ENCODE results near the gene INHBE.

The INHBE gene

GRCh38 chr12:57461917-57462250 lies 6.8 kb downstream of the INHBE start:
- no peak for DNase-seq

- peak; percentile 92 for DNase-seq
Observed at GRCh38 chr12:57462251-57462911, 7.3 kb downstream of the INHBE start.

- no peak for DNase-seq
Observed at GRCh38 chr12:57462912-57463253, 7.8 kb downstream of the INHBE start.

GRCh38 chr12:57464569-57464968 lies 9.5 kb downstream of the INHBE start:
- DNase-seq, result no peak

DNA sequence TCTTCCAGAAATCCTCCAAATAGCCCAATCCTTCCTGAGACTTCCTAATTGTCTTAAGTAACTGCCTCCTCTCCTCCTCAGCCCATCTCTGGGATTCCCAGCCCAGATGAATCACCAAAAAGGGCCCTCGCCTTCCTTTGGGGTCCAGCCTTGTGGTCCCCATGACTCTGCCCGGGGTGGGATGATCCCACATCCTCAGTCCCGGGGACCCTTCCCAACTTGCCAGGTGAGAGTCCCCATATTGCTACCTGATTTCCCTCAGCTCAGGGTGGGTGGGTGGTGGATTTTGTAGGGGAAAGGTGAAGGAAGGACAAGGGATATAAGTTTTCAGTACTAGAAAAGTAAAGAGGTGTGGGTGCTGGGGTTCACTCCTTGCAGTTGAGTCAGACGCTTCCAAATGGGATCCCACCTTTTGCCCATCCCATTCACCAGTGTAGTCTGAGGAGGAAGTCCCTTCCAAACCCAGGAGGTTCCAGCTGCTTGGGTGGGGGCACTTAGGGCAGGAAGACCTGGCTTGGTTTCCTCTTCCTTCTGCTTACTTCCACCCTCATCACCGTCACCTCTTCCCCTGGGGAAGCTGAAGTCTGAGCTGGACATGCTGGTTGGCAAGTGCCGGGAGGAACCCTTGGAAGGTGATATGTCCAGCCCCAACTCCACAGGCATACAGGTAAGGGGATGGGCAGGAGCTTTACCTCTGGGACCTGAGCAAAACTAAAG lies 10.1 kb downstream of the INHBE start:
- no peak for DNase-seq

GRCh38 chr12:57465747-57466505 lies 10.8 kb downstream of the INHBE start:
- no peak for DNase-seq

DNA sequence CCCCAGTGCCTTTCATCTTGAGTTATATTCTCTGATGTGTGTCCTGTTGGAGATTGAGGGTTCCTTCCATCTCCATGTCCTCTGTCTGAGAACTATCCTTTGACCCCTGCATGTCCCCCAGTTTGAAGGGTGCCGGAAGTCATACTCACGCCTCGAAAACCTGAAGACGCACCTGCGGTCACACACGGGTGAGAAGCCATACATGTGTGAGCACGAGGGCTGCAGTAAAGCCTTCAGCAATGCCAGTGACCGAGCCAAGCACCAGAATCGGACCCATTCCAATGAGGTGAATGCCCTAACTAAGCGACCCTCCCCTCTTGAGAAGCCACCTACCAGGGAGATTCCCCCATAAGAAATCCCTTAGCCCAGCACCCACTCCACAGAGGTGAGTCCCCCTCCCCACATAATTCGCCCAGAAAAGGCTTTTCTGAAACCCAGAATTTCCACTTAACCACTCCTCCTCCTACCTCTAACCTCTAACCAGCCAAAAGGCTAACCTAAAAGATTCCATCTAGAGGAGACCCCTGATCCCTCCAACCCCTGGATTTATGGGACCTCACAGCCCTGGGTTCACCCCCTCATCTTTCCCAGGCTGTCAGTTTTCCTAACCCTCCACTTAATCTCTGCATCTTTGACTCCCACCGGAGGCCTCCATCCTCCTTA lies 12.2 kb downstream of the INHBE start:
- DNase-seq, result no peak

- DNase-seq, result no peak
Observed at GRCh38 chr12:57467915-57468314, 12.8 kb downstream of the INHBE start.

- no peak for DNase-seq
Observed at GRCh38 chr12:57469296-57470164, 14.4 kb downstream of the INHBE start.

DNA sequence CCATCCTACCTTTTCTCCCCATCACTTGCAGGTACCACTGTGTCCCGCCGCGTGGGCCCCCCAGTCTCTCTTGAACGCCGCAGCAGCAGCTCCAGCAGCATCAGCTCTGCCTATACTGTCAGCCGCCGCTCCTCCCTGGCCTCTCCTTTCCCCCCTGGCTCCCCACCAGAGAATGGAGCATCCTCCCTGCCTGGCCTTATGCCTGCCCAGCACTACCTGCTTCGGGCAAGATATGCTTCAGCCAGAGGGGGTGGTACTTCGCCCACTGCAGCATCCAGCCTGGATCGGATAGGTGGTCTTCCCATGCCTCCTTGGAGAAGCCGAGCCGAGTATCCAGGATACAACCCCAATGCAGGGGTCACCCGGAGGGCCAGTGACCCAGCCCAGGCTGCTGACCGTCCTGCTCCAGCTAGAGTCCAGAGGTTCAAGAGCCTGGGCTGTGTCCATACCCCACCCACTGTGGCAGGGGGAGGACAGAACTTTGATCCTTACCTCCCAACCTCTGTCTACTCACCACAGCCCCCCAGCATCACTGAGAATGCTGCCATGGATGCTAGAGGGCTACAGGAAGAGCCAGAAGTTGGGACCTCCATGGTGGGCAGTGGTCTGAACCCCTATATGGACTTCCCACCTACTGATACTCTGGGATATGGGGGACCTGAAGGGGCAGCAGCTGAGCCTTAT lies 15.3 kb downstream of the INHBE start:
- DNase-seq, result no peak

GRCh38 chr12:57470970-57471656 lies 16.0 kb downstream of the INHBE start:
- DNase-seq, result no peak

DNA sequence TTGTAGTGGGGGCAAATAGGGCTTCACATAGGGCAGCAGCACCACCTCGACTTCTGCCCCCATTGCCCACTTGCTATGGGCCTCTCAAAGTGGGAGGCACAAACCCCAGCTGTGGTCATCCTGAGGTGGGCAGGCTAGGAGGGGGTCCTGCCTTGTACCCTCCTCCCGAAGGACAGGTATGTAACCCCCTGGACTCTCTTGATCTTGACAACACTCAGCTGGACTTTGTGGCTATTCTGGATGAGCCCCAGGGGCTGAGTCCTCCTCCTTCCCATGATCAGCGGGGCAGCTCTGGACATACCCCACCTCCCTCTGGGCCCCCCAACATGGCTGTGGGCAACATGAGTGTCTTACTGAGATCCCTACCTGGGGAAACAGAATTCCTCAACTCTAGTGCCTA lies 16.6 kb downstream of the INHBE start:
- DNase-seq, result no peak

- DNase-seq, result no peak
Observed at GRCh38 chr12:57472391-57472790, 17.3 kb downstream of the INHBE start.

DNA sequence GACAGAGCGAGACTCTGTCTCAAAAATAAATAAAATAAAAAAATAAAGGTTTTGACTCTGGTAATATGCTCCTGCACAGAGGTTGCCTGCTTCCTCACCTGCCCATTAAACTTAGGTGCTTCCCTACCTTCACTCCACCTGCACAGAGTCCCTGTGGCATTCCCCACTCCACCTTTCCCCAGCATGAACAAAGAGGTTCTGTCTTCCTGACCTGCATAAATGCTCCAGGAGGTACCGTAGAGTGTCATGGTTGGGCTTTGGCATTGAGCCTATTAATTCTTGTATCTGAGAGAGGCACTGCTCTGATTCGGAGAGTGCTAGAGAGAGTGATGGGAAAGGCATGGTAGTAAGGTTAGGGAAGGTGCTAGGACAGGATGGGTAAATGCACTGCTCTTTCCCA lies 18.3 kb downstream of the INHBE start:
- no peak for DNase-seq

DNA sequence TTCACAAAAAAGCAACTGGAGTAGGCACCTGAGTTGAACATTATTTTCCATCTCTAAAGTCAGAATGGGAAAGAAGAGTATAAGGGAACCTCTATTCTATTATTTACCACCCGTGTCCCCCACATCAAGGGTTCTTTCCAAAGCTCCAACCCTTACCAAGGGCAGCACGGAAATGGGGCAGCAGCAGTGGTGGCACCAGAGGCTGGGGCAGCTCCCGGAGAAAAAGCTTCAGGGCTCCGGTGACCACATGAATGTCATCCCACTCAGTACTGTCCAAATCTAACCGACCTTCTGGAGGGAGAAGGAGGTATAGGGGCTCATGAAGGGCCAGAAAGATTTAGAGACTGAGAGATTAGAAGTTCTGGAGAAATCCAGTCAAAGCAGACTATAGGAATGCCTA lies 18.8 kb downstream of the INHBE start:
- no peak for DNase-seq

- no peak for DNase-seq
Observed at GRCh38 chr12:57474430-57474829, 19.3 kb downstream of the INHBE start.

DNA sequence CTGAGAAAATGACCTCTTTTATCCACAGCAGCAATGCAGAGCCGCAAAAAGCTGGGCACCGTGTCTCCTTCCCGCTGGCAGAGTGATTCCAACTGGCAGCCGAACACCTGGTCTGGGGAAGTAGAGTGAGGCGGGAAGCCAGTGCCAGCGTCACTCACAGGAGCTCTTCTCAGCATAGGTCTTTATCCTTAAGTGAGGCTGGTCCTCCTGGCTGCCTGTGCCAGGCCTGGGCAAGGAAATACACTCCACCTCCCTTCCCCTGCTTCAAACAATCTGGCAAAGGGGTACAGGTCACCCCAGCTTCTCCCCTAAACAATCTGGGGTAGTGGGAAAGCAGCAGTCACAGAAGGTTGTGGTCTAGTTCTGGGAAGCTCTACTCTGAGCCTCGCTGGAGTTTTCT lies 19.8 kb downstream of the INHBE start:
- DNase-seq, result no peak

DNA sequence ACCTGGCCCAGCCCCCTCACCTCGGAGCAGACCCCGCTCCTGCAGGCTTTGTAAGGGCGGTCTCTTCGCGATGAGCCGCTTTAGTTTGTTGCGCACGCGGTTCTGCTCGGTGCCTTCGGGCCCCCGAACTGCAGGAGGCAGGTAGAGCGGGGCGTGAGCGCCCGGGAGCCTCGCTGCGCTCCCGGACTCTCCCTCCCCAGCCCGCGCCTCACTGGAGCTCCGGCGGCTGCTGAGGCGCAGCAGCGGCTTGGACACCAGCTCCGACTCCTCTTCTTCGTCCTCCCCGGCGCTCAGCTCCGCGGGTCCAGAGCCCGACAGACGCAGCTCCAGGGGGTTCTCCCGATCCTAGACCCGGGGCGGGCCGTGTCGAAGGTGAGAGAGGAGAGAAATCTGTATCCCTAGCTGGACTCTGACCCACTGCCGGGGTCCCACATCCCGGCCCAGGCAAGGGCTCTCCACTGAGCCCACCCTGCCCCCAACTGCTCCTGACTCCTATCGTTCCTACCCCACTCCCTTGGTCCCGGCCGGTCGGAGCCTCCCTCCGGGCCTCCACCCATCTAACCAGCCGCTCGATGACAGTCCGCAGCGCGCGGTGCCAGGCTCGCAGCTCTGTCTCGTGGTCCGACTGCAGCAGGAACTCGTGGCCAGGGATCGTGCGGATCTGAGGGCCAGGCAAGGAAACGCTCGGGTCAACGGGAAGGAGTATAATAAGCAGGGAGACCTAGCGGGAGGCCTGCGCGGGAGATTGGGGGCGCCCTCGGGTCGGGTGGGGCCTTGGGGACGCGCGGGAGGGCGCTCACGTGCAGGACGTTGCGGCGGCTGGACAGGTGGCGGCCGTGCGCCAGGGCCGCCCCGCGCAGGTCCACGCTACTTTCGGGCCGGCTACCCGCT lies 20.4 kb downstream of the INHBE start:
- no peak for DNase-seq

DNA sequence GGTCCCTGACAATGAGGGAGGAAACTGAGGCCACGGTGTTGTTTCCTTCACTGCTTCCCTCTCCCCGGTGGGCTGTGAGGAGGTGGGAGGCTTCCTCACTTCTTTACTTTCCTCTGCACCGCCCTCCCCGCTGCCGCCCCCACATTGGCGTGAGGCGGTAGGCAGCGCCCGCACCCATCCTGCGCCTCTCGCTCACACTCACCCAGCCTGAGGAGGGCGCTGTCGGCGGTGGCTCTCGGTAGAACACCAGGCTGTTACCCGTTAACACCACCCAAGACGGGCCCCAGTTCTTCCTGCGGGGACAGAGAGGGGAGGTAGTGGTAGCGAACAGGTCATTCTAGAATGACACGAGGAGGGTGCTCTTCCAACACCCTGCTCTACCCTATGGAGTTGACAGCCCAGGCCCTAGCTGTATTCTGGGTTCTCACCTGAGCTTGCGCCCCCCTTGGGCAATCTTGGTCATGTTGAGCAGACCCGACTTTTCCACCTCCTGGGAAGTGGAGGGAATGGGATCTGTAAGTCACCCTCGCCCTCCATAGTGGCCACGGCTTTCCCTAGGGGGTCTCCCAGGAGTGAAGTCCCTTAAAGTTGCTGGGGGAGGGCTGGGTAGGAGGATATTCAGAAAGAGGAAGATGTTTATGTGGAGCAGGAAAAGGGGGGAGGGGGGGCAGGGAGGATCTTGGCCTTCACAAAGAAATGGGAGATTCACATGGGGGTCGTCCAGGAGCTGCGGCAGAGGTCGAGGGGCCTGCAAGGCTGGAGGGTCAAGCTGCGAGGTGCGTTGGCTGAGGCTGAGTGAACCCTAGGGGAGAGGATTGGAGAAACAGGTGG lies 21.3 kb downstream of the INHBE start:
- peak; percentile 81 for DNase-seq

All from CD4-positive, alpha-beta T cell treated with Interleukin-12 subunit alpha and Interleukin-12 subunit beta, for 1 hour (primary cell).